Measurements from ENCODE around the gene HNRNPA2B1. TPM values are rescaled to one million over a fixed set of nuclear protein-coding genes. Genes with fewer than 3 reads are reported as not detected.

The HNRNPA2B1 gene
- total and polyA plus RNA-seq, 2 donors (not counting 1 experiment from before 2014, with no cell fraction given) = 167 to 524 TPM

DNA sequence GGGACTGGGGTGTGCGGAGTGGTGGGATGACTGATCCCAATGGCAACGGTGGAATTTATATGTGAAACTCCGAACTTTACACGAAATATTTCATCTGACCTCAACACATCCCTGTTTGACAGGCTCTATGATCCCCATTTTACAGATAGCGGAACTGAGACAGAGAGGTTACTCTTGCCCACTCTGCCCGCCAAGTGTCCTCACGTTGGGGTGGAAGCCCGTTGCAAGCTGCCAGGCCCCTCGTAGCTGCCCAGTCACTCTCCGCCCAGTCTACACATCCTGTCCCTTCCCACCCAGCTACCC is 48.9 kb downstream of the HNRNPA2B1 start:
- Mint-ChIP-seq H3K4me3 (peak overlapping the region; percentile 97), H3K9me3 (ENCODE audit: insufficient read depth) (no peaks in the 10 kb centered on the region), H3K27me3 (no peaks in the 10 kb centered on the region), H3K4me1 (peaks cover 42% of the 10 kb centered on the region), H3K27ac (peak overlapping the region; percentile 88)
- Histone ChIP-seq H2AFZ (ENCODE audit: insufficient read depth, low read depth, low read length, poor library complexity, severe bottlenecking) (peak overlapping the region; percentile 96), H3K27me3 (replicated peaks in 1 of 4; ENCODE audit: control extremely low read depth in 1 of 4, control insufficient read depth in 3 of 4, insufficient read depth in 4 of 4, low read length in 3 of 4) (no peaks in the 10 kb centered on the region), H3K27ac (ENCODE audit: low read length in 2 of 2) (peak overlapping the region; percentile 16 to 65), H3K36me3 (replicated peaks in 1 of 2; ENCODE audit: control extremely low read depth in 1 of 2, control insufficient read depth in 1 of 2, extremely low read depth in 1 of 2, insufficient read depth in 2 of 2, low read length in 1 of 2) (no peaks in the 10 kb centered on the region), H3K4me2 (replicated peaks; ENCODE audit: low read depth, low read length, poor library complexity, severe bottlenecking) (peak overlapping the region; percentile 95), H4K20me1 (ENCODE audit: control insufficient read depth, insufficient read depth, low read length, poor library complexity, severe bottlenecking) (no peaks in the 10 kb centered on the region), H3K9ac (ENCODE audit: low read length) (peak overlapping the region; percentile 77), H3K4me1 (ENCODE audit: control insufficient read depth in 2 of 2, insufficient read depth in 2 of 2, low read length in 2 of 2) (peaks cover 29 to 36% of the 10 kb centered on the region in 2 donors), H3K79me2 (ENCODE audit: control insufficient read depth, insufficient read depth, low read length) (no peaks in the 10 kb centered on the region), H3K9me3 (ENCODE audit: control extremely low read depth in 1 of 3, control insufficient read depth in 2 of 3, insufficient read depth in 1 of 3, low read length in 2 of 3) (peaks cover 0 to 12% (median 0%) of the 10 kb centered on the region in 3 donors), H3K4me3 (ENCODE audit: control extremely low read depth in 1 of 5, extremely low read depth in 1 of 5, insufficient read depth in 1 of 5, low read depth in 2 of 5, low read length in 4 of 5) (peak overlapping the region; percentile 35 to 90 (median 62))
- WGBS (ENCODE audit: insufficient coverage) = 56% methylated on average over 10 of the region's 10 CpGs
- DNase-seq = no peak
- ChIA-PET POLR2A (interaction anchor here (0.7 to 2.1 kb wide), 6 partner anchors 9 to 972 kb away, joined by 3 to 23 read pairs (median 3); partner anchors contain the start of genes CBX3 and HNRNPA2B1), CTCF (interaction anchor here (1.0 to 3.1 kb wide), 13 partner anchors 9 to 214 kb away, joined by 3 to 41 read pairs (median 5); partner anchors contain the start of genes CBX3 and HNRNPA2B1)
- no peak for ATAC-seq (ENCODE audit: low read depth)
- intact Hi-C loops (cut with micrococcal nuclease) = loop anchor here (5.0 kb wide), 2 partner anchors 49 to 184 kb away; no protein-coding TSS in a partner anchor
- TF ChIP-seq EZH2 (IDR thresholded peaks at IDR 0.05; ENCODE audit: borderline replicate concordance, insufficient read depth, low read depth, low read length, poor library complexity, severe bottlenecking) = no peak
- TF ChIP-seq, protein P1, sequence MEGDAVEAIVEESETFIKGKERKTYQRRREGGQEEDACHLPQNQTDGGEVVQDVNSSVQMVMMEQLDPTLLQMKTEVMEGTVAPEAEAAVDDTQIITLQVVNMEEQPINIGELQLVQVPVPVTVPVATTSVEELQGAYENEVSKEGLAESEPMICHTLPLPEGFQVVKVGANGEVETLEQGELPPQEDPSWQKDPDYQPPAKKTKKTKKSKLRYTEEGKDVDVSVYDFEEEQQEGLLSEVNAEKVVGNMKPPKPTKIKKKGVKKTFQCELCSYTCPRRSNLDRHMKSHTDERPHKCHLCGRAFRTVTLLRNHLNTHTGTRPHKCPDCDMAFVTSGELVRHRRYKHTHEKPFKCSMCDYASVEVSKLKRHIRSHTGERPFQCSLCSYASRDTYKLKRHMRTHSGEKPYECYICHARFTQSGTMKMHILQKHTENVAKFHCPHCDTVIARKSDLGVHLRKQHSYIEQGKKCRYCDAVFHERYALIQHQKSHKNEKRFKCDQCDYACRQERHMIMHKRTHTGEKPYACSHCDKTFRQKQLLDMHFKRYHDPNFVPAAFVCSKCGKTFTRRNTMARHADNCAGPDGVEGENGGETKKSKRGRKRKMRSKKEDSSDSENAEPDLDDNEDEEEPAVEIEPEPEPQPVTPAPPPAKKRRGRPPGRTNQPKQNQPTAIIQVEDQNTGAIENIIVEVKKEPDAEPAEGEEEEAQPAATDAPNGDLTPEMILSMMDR (IDR thresholded peaks at IDR 0.05) = no peak

- Mint-ChIP-seq H3K9me3 (ENCODE audit: insufficient read depth) (no peaks in the 10 kb centered on the region), H3K4me3 (peak overlapping the region; percentile 97), H3K27ac (peak overlapping the region; percentile 88), H3K4me1 (peaks cover 37% of the 10 kb centered on the region), H3K27me3 (no peaks in the 10 kb centered on the region)
- Histone ChIP-seq H3K36me3 (replicated peaks in 1 of 2; ENCODE audit: control extremely low read depth in 1 of 2, control insufficient read depth in 1 of 2, extremely low read depth in 1 of 2, insufficient read depth in 2 of 2, low read length in 1 of 2) (no peaks in the 10 kb centered on the region), H3K4me3 (ENCODE audit: control extremely low read depth in 1 of 5, extremely low read depth in 1 of 5, insufficient read depth in 1 of 5, low read depth in 2 of 5, low read length in 4 of 5) (peak overlapping the region in 2 of 5 experiments; percentile 68 to 90), H3K79me2 (ENCODE audit: control insufficient read depth, insufficient read depth, low read length) (no peaks in the 10 kb centered on the region), H3K4me1 (ENCODE audit: control insufficient read depth in 2 of 2, insufficient read depth in 2 of 2, low read length in 2 of 2) (peaks cover 26 to 31% of the 10 kb centered on the region in 2 donors), H3K9me3 (ENCODE audit: control extremely low read depth in 1 of 3, control insufficient read depth in 2 of 3, insufficient read depth in 1 of 3, low read length in 2 of 3) (peaks cover 0 to 12% (median 0%) of the 10 kb centered on the region in 3 donors), H2AFZ (ENCODE audit: insufficient read depth, low read depth, low read length, poor library complexity, severe bottlenecking) (peak overlapping the region; percentile 96), H4K20me1 (ENCODE audit: control insufficient read depth, insufficient read depth, low read length, poor library complexity, severe bottlenecking) (no peaks in the 10 kb centered on the region), H3K9ac (ENCODE audit: low read length) (no peak overlapping the region), H3K27ac (ENCODE audit: low read length in 2 of 2) (no peak overlapping the region), H3K27me3 (replicated peaks in 1 of 4; ENCODE audit: control extremely low read depth in 1 of 4, control insufficient read depth in 3 of 4, insufficient read depth in 4 of 4, low read length in 3 of 4) (peaks cover 0 to 3% (median 0%) of the 10 kb centered on the region in 4 experiments), H3K4me2 (replicated peaks; ENCODE audit: low read depth, low read length, poor library complexity, severe bottlenecking) (peak overlapping the region; percentile 95)
- ATAC-seq (ENCODE audit: low read depth) (no peak), DNase-seq (no peak)
- CTCF ChIA-PET = interaction anchor here (1.1 to 3.1 kb wide), 8 partner anchors 19 to 61 kb away, joined by 3 to 41 read pairs (median 5); partner anchors contain the start of genes CBX3 and HNRNPA2B1
- TF ChIP-seq, protein P1 (IDR thresholded peaks at IDR 0.05) = no peak
- no peak for TF ChIP-seq EZH2 (IDR thresholded peaks at IDR 0.05; ENCODE audit: borderline replicate concordance, insufficient read depth, low read depth, low read length, poor library complexity, severe bottlenecking)
- POLR2A ChIA-PET = interaction anchor here (2.1 kb wide), 1 partner anchor 50 kb away, joined by 23 read pairs; the partner anchor contains the start of genes CBX3 and HNRNPA2B1
- intact Hi-C loops (cut with micrococcal nuclease) = loop anchor here (5.0 kb wide), 2 partner anchors 49 to 184 kb away; no protein-coding TSS in a partner anchor
- WGBS (ENCODE audit: insufficient coverage) = 98% methylated on average over 4 of the region's 5 CpGs
These were observed 49.5 kb downstream of the HNRNPA2B1 start for GRCh38 chr7:26151096-26151495.

Measured in B cell (primary cell).